WTC11 (cell line): Measurements from ENCODE around the gene GBF1. TPM values are rescaled to one million over a fixed set of nuclear protein-coding genes. Genes with fewer than 3 reads are reported as not detected.

Experiments used
- ATAC-seq: fragments of 200-7000 bp; cut with Tn5 transposase; 2 replicates; pipeline ENCODE4 v1.10.0; 2021; ENCODE audit warnings: mild to moderate bottlenecking, moderate library complexity
- CTCF ChIA-PET: fragments of 300-600 bp; sonication (Branson Sonifier 250); formaldehyde crosslinking; loops from one replicate; lab custom pipeline; 2021; ENCODE audit warnings: antibody characterized with exemption; lab: Charles Lee
- POLR2A ChIA-PET: fragments of 350-600 bp; sonication (Branson Sonifier 250); formaldehyde crosslinking; loops from one replicate; lab custom pipeline; 2021; ENCODE audit warnings: antibody characterized with exemption; lab: Charles Lee
- DNase-seq: peaks from one replicate; pipeline ENCODE4 v3.0.0; 2021; ENCODE audit warnings: low spot score
- H3K27ac Mint-ChIP-seq: 2 replicates; pipeline ENCODE4 v1.8.0; 2021; ENCODE audit warnings: mixed read lengths
- H3K27me3 Mint-ChIP-seq: 2 replicates; pipeline ENCODE4 v1.8.0; 2021; ENCODE audit warnings: low read depth, mild to moderate bottlenecking, moderate library complexity, mixed read lengths
- H3K36me3 Mint-ChIP-seq: 2 replicates; pipeline ENCODE4 v1.8.0; 2021; ENCODE audit warnings: mixed read lengths
- H3K4me1 Mint-ChIP-seq: 2 replicates; pipeline ENCODE4 v1.8.0; 2022; ENCODE audit warnings: mixed read lengths
- H3K4me3 Mint-ChIP-seq: 2 replicates; pipeline ENCODE4 v1.8.0; 2021; ENCODE audit warnings: mild to moderate bottlenecking, moderate library complexity, mixed read lengths
- H3K9me3 Mint-ChIP-seq: 2 replicates; pipeline ENCODE4 v1.8.0; 2021; ENCODE audit warnings: mixed read lengths
- ESRRA ChIP-seq: sonication (generic); formaldehyde crosslinking; IDR thresholded peaks from 2 replicates; pipeline ENCODE4 v1.8.1; 2022; ENCODE audit warnings: mild to moderate bottlenecking, missing genetic modification reagents, borderline replicate concordance
- IRF2 ChIP-seq: sonication (generic); formaldehyde crosslinking; IDR thresholded peaks from 2 replicates; pipeline ENCODE4 v1.8.0; 2022; ENCODE audit warnings: low read depth, missing genetic modification reagents, borderline replicate concordance
- JAZF1 ChIP-seq: fragments of 250-450 bp; sonication (Bioruptor Pico); IDR thresholded peaks from 2 replicates; pipeline ENCODE4 v1.9.0; 2021; ENCODE audit warnings: moderate library complexity, mild to moderate bottlenecking, inconsistent platforms
- KAT7 ChIP-seq: sonication (generic); formaldehyde crosslinking; IDR thresholded peaks from 2 replicates; pipeline ENCODE4 v1.8.1; 2023; ENCODE audit warnings: missing genetic modification reagents, mild to moderate bottlenecking, borderline replicate concordance
- NFATC4 ChIP-seq: fragments of 250-450 bp; sonication (Bioruptor Pico); IDR thresholded peaks from 2 replicates; pipeline ENCODE4 v1.9.0; 2021; ENCODE audit warnings: mild to moderate bottlenecking
- NR3C1 ChIP-seq: sonication (generic); formaldehyde crosslinking; conservative IDR thresholded peaks from 2 replicates; pipeline ENCODE4 v1.8.1; 2023; ENCODE audit warnings: low read depth, mild to moderate bottlenecking, missing genetic modification reagents
- RELA ChIP-seq: sonication (generic); formaldehyde crosslinking; IDR thresholded peaks from 2 replicates; pipeline ENCODE4 v1.8.1; 2022; ENCODE audit warnings: missing genetic modification reagents, mild to moderate bottlenecking, borderline replicate concordance
- SMAD4 ChIP-seq: sonication (generic); formaldehyde crosslinking; IDR thresholded peaks from 2 replicates; pipeline ENCODE4 v1.8.0; 2022; ENCODE audit warnings: mild to moderate bottlenecking, missing genetic modification reagents
- SOX15 ChIP-seq: fragments of 250-450 bp; sonication (Bioruptor Pico); IDR thresholded peaks from 2 replicates; pipeline ENCODE4 v1.9.0; 2021; ENCODE audit warnings: mild to moderate bottlenecking
- TEAD4 ChIP-seq: sonication (generic); formaldehyde crosslinking; IDR thresholded peaks from 2 replicates; pipeline ENCODE4 v1.8.0; 2022; ENCODE audit warnings: mild to moderate bottlenecking, missing genetic modification reagents
- TP53 ChIP-seq: sonication (generic); formaldehyde crosslinking; IDR thresholded peaks from 2 replicates; pipeline ENCODE4 v1.8.1; 2023; ENCODE audit warnings: mild to moderate bottlenecking, missing genetic modification reagents
- ZBTB21 ChIP-seq: sonication (generic); formaldehyde crosslinking; IDR thresholded peaks from 2 replicates; pipeline ENCODE4 v1.8.1; 2023; ENCODE audit warnings: mild to moderate bottlenecking, missing genetic modification reagents, borderline replicate concordance
- ZNF263 ChIP-seq: sonication (generic); formaldehyde crosslinking; IDR thresholded peaks from 2 replicates; pipeline ENCODE4 v1.8.1; 2022; ENCODE audit warnings: low read depth, mild to moderate bottlenecking, moderate library complexity, missing genetic modification reagents
- ZNF671 ChIP-seq: fragments of 250-450 bp; sonication (Bioruptor Pico); IDR thresholded peaks from 2 replicates; pipeline ENCODE4 v1.8.0; 2021; ENCODE audit warnings: mild to moderate bottlenecking
- total RNA-seq: library from RNA; stranded (reverse); gene quantifications from 3 replicates; pipeline ENCODE4 v1.2.3, GENCODE V29; 2021
- TF ChIP-seq, protein P1 (sequence below): fragments of 250-450 bp; sonication (Bioruptor Pico); IDR thresholded peaks from 2 replicates; pipeline ENCODE4 v1.8.0; 2021; ENCODE audit warnings: mild to moderate bottlenecking
- TF ChIP-seq, protein P2 (sequence below): fragments of 200-600 bp; IDR thresholded peaks from 2 replicates; pipeline ENCODE4 v1.8.0; 2022; ENCODE audit warnings: antibody characterized with exemption
- TF ChIP-seq, protein P3 (sequence below): fragments of 250-450 bp; sonication (Bioruptor Pico); conservative IDR thresholded peaks from 2 replicates; pipeline ENCODE4 v1.9.0; 2021; ENCODE audit warnings: mild to moderate bottlenecking
- TF ChIP-seq, protein P4 (sequence below): fragments of 250-450 bp; sonication (Bioruptor Pico); IDR thresholded peaks from 2 replicates; pipeline ENCODE4 v1.9.0; 2021; ENCODE audit warnings: mild to moderate bottlenecking
- TF ChIP-seq, protein P5 (sequence below): fragments of 250-450 bp; sonication (Bioruptor Pico); IDR thresholded peaks from 2 replicates; pipeline ENCODE4 v1.9.0; 2021; ENCODE audit warnings: mild to moderate bottlenecking, borderline replicate concordance

GBF1 gene
- total RNA-seq, 1 experiment from 2014 or later: 32.4 TPM

DNA sequence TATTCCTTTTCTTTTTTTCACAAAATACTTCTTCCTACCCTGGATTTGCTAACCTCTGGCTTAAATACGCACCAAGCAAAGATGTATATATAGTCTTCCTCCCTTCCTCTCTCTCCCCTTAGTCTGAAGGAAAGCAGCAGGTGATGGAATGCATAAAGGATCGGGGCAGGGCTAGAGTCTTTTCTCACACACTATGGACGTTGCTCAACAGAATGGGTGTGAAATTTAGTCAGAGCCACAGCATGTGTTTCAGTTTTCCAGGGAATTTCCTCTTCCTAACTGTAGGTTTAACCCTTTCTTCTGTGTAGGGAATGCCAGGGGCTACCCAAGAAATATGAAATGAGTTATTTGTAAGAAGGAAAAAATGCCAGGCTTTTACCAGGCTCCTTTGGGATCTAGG lies 78.7 kb downstream of the GBF1 start:
- peaks cover under 1% of the 10 kb centered on the region; the same call in 1 of the 2 replicates for H3K36me3 Mint-ChIP-seq

DNA sequence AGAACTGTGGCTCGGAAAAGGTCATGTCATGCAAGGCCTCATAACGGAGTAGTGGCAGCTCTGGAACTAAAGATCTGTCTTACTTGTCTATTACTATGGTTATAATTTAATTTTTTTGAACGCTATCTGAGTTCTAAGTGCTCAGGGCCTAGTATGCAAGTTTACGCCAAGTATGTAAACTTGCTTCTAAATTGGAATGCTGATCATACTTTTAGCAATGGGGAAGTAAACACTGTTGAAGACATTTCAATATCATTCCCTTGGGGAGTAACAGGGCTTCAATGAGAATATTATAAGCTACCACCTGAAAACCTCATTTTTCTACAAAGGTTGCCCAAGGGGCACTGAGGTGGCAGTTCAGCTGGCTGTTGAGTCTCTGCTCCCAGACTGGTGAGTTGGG lies 80.7 kb downstream of the GBF1 start:
- Mint-ChIP-seq H3K9me3 (peaks cover 3% of the 10 kb centered on the region), H3K36me3 (peaks cover 2% of the 10 kb centered on the region; the same call in 1 of the 2 replicates), H3K27me3 (peaks cover 3% of the 10 kb centered on the region; the same call in 1 of the 2 replicates), H3K27ac (no peak overlapping the region), H3K4me1 (peaks cover 6% of the 10 kb centered on the region), H3K4me3 (no peak overlapping the region)
- ATAC-seq (no peak), DNase-seq (no peak)
- ChIA-PET CTCF (interaction anchor here (1.4 to 2.2 kb wide), 2 partner anchors 21 to 156 kb away, joined by 3 to 7 read pairs; no protein-coding TSS in a partner anchor), POLR2A (no interaction called here)
- TF ChIP-seq, protein P1, sequence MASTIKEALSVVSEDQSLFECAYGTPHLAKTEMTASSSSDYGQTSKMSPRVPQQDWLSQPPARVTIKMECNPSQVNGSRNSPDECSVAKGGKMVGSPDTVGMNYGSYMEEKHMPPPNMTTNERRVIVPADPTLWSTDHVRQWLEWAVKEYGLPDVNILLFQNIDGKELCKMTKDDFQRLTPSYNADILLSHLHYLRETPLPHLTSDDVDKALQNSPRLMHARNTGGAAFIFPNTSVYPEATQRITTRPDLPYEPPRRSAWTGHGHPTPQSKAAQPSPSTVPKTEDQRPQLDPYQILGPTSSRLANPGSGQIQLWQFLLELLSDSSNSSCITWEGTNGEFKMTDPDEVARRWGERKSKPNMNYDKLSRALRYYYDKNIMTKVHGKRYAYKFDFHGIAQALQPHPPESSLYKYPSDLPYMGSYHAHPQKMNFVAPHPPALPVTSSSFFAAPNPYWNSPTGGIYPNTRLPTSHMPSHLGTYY (CRISPR knock-in tag): no peak
- TF ChIP-seq SOX15 (CRISPR knock-in tag) (no peak), SMAD4 (no peak), KAT7 (no peak), IRF2 (CRISPR knock-in tag) (no peak), NFATC4 (CRISPR knock-in tag) (no peak), JAZF1 (CRISPR knock-in tag) (no peak), TEAD4 (no peak)
- TF ChIP-seq, protein P2, sequence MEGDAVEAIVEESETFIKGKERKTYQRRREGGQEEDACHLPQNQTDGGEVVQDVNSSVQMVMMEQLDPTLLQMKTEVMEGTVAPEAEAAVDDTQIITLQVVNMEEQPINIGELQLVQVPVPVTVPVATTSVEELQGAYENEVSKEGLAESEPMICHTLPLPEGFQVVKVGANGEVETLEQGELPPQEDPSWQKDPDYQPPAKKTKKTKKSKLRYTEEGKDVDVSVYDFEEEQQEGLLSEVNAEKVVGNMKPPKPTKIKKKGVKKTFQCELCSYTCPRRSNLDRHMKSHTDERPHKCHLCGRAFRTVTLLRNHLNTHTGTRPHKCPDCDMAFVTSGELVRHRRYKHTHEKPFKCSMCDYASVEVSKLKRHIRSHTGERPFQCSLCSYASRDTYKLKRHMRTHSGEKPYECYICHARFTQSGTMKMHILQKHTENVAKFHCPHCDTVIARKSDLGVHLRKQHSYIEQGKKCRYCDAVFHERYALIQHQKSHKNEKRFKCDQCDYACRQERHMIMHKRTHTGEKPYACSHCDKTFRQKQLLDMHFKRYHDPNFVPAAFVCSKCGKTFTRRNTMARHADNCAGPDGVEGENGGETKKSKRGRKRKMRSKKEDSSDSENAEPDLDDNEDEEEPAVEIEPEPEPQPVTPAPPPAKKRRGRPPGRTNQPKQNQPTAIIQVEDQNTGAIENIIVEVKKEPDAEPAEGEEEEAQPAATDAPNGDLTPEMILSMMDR: no peak
- TF ChIP-seq, protein P3, sequence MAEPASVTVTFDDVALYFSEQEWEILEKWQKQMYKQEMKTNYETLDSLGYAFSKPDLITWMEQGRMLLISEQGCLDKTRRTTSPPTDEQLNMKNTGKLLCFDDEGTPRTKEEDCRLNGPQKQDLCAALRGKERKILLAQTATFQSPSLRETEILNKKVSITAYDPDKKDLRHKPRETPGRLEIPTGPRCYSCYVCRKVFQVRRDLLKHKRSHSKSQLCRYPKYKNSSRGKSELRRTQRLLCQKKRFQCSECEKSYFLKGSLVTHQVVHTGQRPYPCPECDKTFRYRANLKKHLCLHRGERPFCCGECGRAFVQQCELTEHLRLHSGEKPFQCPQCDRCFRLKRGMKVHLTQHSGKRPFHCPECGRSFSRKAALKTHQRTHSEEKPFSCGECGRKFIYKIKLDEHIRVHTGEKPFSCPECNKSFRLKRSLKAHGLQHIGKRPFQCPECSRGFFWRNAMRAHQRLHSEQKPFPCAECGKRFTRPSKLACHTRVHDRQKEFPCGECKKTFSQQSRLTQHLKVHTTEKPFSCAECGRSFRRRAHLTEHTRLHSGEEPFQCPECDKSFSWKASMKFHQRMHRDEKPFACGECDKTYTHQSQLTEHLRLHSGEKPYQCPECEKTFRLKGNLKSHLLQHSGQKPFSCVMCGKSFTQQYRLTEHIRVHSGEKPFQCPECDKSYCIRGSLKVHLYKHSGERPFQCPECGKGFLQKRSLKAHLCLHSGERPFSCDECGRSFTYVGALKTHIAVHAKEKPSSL (CRISPR knock-in tag): no peak

More for the DNA sequence above, 78.7 kb downstream of the GBF1 start:
- Mint-ChIP-seq H3K27me3 (peaks cover under 1% of the 10 kb centered on the region; the same call in 1 of the 2 replicates), H3K4me3 (no peak overlapping the region), H3K9me3 (peaks cover 1% of the 10 kb centered on the region), H3K4me1 (peaks cover 6% of the 10 kb centered on the region)
- ATAC-seq (peak; percentile 66), DNase-seq (no peak)
- ChIA-PET POLR2A (no interaction called here), CTCF (interaction anchor here (1.3 kb wide), 1 partner anchor 94 kb away, joined by 6 read pairs; no protein-coding TSS in a partner anchor)
- TF ChIP-seq ZBTB21: no peak
- TF ChIP-seq ZNF671 (CRISPR knock-in tag): no peak
- no peak for TF ChIP-seq TEAD4
- TF ChIP-seq, all 79 proteins: peak for 0
- no peak overlapping the region for H3K27ac Mint-ChIP-seq

DNA sequence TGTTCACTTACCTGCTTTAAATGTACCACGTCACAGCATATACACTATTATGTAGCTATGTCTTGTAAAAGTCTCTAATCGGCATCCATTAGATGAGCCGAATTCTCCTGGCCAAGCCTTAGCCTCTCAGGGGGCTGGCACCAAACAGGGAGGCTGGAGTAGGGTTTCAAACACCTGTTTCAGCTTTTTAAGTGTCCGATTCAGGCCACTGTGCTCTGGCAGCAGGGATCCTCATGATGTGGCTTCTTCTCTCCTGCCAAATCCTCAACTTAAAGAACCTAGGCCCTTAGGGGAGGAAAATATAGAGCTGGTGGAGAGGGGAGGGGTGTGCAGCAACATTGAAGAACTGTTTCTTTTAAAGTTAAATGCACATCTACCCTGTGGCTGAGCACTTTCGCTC lies 81.7 kb downstream of the GBF1 start:
- H3K27me3 Mint-ChIP-seq: peaks cover 3% of the 10 kb centered on the region; the same call in 1 of the 2 replicates
- ATAC-seq (0 out of 2 replicates have a peak, but pooled peaks have one; percentile 20), DNase-seq (no peak)
- H3K36me3 Mint-ChIP-seq: peaks cover 2% of the 10 kb centered on the region; the same call in 1 of the 2 replicates
- no peak overlapping the region for H3K4me3 Mint-ChIP-seq
- H3K27ac Mint-ChIP-seq: no peak overlapping the region
- POLR2A ChIA-PET: no interaction called here
- peaks cover 6% of the 10 kb centered on the region for H3K4me1 Mint-ChIP-seq
- H3K9me3 Mint-ChIP-seq: peaks cover 3% of the 10 kb centered on the region
- CTCF ChIA-PET: interaction anchor here (0.5 to 2.2 kb wide), 5 partner anchors 20 to 157 kb away, joined by 3 to 7 read pairs (median 3); no protein-coding TSS in a partner anchor
- TF ChIP-seq ZNF263 (CRISPR knock-in tag): no peak
- TF ChIP-seq TP53 (CRISPR knock-in tag): no peak
- TF ChIP-seq NR3C1 (CRISPR knock-in tag): no peak
- TF ChIP-seq, protein P4, sequence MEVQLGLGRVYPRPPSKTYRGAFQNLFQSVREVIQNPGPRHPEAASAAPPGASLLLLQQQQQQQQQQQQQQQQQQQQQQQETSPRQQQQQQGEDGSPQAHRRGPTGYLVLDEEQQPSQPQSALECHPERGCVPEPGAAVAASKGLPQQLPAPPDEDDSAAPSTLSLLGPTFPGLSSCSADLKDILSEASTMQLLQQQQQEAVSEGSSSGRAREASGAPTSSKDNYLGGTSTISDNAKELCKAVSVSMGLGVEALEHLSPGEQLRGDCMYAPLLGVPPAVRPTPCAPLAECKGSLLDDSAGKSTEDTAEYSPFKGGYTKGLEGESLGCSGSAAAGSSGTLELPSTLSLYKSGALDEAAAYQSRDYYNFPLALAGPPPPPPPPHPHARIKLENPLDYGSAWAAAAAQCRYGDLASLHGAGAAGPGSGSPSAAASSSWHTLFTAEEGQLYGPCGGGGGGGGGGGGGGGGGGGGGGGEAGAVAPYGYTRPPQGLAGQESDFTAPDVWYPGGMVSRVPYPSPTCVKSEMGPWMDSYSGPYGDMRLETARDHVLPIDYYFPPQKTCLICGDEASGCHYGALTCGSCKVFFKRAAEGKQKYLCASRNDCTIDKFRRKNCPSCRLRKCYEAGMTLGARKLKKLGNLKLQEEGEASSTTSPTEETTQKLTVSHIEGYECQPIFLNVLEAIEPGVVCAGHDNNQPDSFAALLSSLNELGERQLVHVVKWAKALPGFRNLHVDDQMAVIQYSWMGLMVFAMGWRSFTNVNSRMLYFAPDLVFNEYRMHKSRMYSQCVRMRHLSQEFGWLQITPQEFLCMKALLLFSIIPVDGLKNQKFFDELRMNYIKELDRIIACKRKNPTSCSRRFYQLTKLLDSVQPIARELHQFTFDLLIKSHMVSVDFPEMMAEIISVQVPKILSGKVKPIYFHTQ (CRISPR knock-in tag): no peak
- TF ChIP-seq, protein P5, sequence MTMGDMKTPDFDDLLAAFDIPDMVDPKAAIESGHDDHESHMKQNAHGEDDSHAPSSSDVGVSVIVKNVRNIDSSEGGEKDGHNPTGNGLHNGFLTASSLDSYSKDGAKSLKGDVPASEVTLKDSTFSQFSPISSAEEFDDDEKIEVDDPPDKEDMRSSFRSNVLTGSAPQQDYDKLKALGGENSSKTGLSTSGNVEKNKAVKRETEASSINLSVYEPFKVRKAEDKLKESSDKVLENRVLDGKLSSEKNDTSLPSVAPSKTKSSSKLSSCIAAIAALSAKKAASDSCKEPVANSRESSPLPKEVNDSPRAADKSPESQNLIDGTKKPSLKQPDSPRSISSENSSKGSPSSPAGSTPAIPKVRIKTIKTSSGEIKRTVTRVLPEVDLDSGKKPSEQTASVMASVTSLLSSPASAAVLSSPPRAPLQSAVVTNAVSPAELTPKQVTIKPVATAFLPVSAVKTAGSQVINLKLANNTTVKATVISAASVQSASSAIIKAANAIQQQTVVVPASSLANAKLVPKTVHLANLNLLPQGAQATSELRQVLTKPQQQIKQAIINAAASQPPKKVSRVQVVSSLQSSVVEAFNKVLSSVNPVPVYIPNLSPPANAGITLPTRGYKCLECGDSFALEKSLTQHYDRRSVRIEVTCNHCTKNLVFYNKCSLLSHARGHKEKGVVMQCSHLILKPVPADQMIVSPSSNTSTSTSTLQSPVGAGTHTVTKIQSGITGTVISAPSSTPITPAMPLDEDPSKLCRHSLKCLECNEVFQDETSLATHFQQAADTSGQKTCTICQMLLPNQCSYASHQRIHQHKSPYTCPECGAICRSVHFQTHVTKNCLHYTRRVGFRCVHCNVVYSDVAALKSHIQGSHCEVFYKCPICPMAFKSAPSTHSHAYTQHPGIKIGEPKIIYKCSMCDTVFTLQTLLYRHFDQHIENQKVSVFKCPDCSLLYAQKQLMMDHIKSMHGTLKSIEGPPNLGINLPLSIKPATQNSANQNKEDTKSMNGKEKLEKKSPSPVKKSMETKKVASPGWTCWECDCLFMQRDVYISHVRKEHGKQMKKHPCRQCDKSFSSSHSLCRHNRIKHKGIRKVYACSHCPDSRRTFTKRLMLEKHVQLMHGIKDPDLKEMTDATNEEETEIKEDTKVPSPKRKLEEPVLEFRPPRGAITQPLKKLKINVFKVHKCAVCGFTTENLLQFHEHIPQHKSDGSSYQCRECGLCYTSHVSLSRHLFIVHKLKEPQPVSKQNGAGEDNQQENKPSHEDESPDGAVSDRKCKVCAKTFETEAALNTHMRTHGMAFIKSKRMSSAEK (CRISPR knock-in tag): no peak
- no peak for TF ChIP-seq KAT7
- TF ChIP-seq RELA (CRISPR knock-in tag): no peak
- no peak for TF ChIP-seq ESRRA (CRISPR knock-in tag)
